ENCODE data around the gene PPY. TPM values are rescaled to one million over a fixed set of nuclear protein-coding genes. Genes with fewer than 3 reads are reported as not detected.

PPY gene
- total and polyA plus RNA-seq, 2 donors (not counting 1 experiment from before 2014, with no cell fraction given): not detected

GRCh38 chr17:43917348-43918025 is 24.8 kb downstream of the PPY start:
- Histone ChIP-seq H3K27ac (ENCODE audit: low read length in 2 of 2) (peak overlapping the region in 1 of 2 donors; percentile 33), H3K4me3 (ENCODE audit: control extremely low read depth in 1 of 5, extremely low read depth in 1 of 5, insufficient read depth in 1 of 5, low read depth in 2 of 5, low read length in 4 of 5) (peak overlapping the region in 4 of 5 experiments; percentile 52 to 68 (median 65)), H3K27me3 (replicated peaks in 1 of 4; ENCODE audit: control extremely low read depth in 1 of 4, control insufficient read depth in 3 of 4, insufficient read depth in 4 of 4, low read length in 3 of 4) (peaks cover 0 to 4% (median 0%) of the 10 kb centered on the region in 4 experiments), H3K4me2 (replicated peaks; ENCODE audit: low read depth, low read length, poor library complexity, severe bottlenecking) (peak overlapping the region; percentile 95), H4K20me1 (ENCODE audit: control insufficient read depth, insufficient read depth, low read length, poor library complexity, severe bottlenecking) (no peaks in the 10 kb centered on the region), H2AFZ (ENCODE audit: insufficient read depth, low read depth, low read length, poor library complexity, severe bottlenecking) (peak overlapping the region; percentile 90), H3K9me3 (ENCODE audit: control extremely low read depth in 1 of 3, control insufficient read depth in 2 of 3, insufficient read depth in 1 of 3, low read length in 2 of 3) (no peaks in the 10 kb centered on the region), H3K36me3 (replicated peaks in 1 of 2; ENCODE audit: control extremely low read depth in 1 of 2, control insufficient read depth in 1 of 2, extremely low read depth in 1 of 2, insufficient read depth in 2 of 2, low read length in 1 of 2) (no peaks in the 10 kb centered on the region), H3K4me1 (ENCODE audit: control insufficient read depth in 2 of 2, insufficient read depth in 2 of 2, low read length in 2 of 2) (peaks cover 11 to 18% of the 10 kb centered on the region in 2 donors), H3K9ac (ENCODE audit: low read length) (peak overlapping the region; percentile 66), H3K79me2 (ENCODE audit: control insufficient read depth, insufficient read depth, low read length) (no peaks in the 10 kb centered on the region)
- intact Hi-C loops (cut with micrococcal nuclease): no loop called here
- Mint-ChIP-seq H3K4me1 (peaks cover 16% of the 10 kb centered on the region), H3K27ac (peak overlapping the region; percentile 65), H3K27me3 (peaks cover 9% of the 10 kb centered on the region), H3K9me3 (ENCODE audit: insufficient read depth) (no peaks in the 10 kb centered on the region), H3K4me3 (peak overlapping the region; percentile 86)
- DNase-seq: peak; percentile 70
- 3% methylated on average over 42 of the region's 43 CpGs for whole genome bisulfite sequencing (ENCODE audit: insufficient coverage)
- TF ChIP-seq CTCF (IDR thresholded peaks at IDR 0.05) (peak; percentile 29), EZH2 (IDR thresholded peaks at IDR 0.05; ENCODE audit: borderline replicate concordance, insufficient read depth, low read depth, low read length, poor library complexity, severe bottlenecking) (no peak)
- POLR2A ChIA-PET: no interaction called here
- peak; percentile 74 for ATAC-seq (ENCODE audit: low read depth)
- CTCF ChIA-PET: interaction anchor here (1.2 to 2.6 kb wide), 2 partner anchors 8 to 40 kb away, joined by 3 to 10 read pairs; no protein-coding TSS in a partner anchor

DNA sequence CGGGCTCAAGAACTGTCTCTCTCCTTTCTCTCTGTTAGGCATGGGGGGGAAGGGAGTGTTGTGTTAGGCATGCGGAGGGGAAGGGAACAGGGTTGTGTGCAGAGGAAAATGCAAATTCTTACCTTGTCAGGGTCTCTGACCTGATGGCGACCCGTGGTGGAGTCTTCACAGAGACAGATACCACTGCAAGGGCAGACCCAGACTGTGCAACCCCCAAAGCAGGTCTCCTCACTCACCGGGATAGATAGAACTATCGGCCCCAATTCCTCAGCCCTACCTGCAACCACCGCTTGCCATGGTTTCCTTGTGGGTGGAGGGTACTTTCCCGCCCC is 25.3 kb downstream of the PPY start:
- WGBS (ENCODE audit: insufficient coverage): 20% methylated on average over 2 of the region's 8 CpGs
- ChIA-PET POLR2A (interaction anchor here (0.6 kb wide), 1 partner anchor 224 kb away, joined by 5 read pairs; no protein-coding TSS in a partner anchor), CTCF (interaction anchor here (1.2 kb wide), 1 partner anchor 39 kb away, joined by 3 read pairs; no protein-coding TSS in a partner anchor)
- Histone ChIP-seq H3K27ac (ENCODE audit: low read length in 2 of 2) (no peak overlapping the region), H3K27me3 (replicated peaks in 1 of 4; ENCODE audit: control extremely low read depth in 1 of 4, control insufficient read depth in 3 of 4, insufficient read depth in 4 of 4, low read length in 3 of 4) (peaks cover 0 to 4% (median 0%) of the 10 kb centered on the region in 4 experiments), H3K9ac (ENCODE audit: low read length) (peak overlapping the region; percentile 66), H3K4me3 (ENCODE audit: control extremely low read depth in 1 of 5, extremely low read depth in 1 of 5, insufficient read depth in 1 of 5, low read depth in 2 of 5, low read length in 4 of 5) (peak overlapping the region in 4 of 5 experiments; percentile 52 to 68 (median 65)), H2AFZ (ENCODE audit: insufficient read depth, low read depth, low read length, poor library complexity, severe bottlenecking) (peak overlapping the region; percentile 90), H3K4me2 (replicated peaks; ENCODE audit: low read depth, low read length, poor library complexity, severe bottlenecking) (peak overlapping the region; percentile 95), H3K4me1 (ENCODE audit: control insufficient read depth in 2 of 2, insufficient read depth in 2 of 2, low read length in 2 of 2) (peaks cover 11 to 18% of the 10 kb centered on the region in 2 donors), H3K79me2 (ENCODE audit: control insufficient read depth, insufficient read depth, low read length) (no peaks in the 10 kb centered on the region), H4K20me1 (ENCODE audit: control insufficient read depth, insufficient read depth, low read length, poor library complexity, severe bottlenecking) (no peaks in the 10 kb centered on the region), H3K9me3 (ENCODE audit: control extremely low read depth in 1 of 3, control insufficient read depth in 2 of 3, insufficient read depth in 1 of 3, low read length in 2 of 3) (no peaks in the 10 kb centered on the region), H3K36me3 (replicated peaks in 1 of 2; ENCODE audit: control extremely low read depth in 1 of 2, control insufficient read depth in 1 of 2, extremely low read depth in 1 of 2, insufficient read depth in 2 of 2, low read length in 1 of 2) (no peaks in the 10 kb centered on the region)
- peaks cover 6% of the 10 kb centered on the region for H3K27me3 Mint-ChIP-seq
- no peak for ATAC-seq (ENCODE audit: low read depth)
- DNase-seq: no peak
- peak overlapping the region; percentile 86 for H3K4me3 Mint-ChIP-seq
- peak overlapping the region; percentile 65 for H3K27ac Mint-ChIP-seq
- TF ChIP-seq EZH2 (IDR thresholded peaks at IDR 0.05; ENCODE audit: borderline replicate concordance, insufficient read depth, low read depth, low read length, poor library complexity, severe bottlenecking) (no peak), CTCF (IDR thresholded peaks at IDR 0.05) (no peak)
- H3K4me1 Mint-ChIP-seq: peaks cover 16% of the 10 kb centered on the region
- intact Hi-C loops (cut with micrococcal nuclease): no loop called here
- no peaks in the 10 kb centered on the region for H3K9me3 Mint-ChIP-seq (ENCODE audit: insufficient read depth)

All from B cell (primary cell).